IMR-90 (cell line): ENCODE data around the gene ATXN7L3. TPM values are rescaled to one million over a fixed set of nuclear protein-coding genes. Genes with fewer than 3 reads are reported as not detected.

ENCODE experiments used
- ATAC-seq: fragments of 200-7000 bp; cut with Tn5 transposase; 2 replicates; pipeline ENCODE4 v1.9.1; 2020; ENCODE audit warnings: low read depth, mild to moderate bottlenecking, moderate library complexity
- BruUV-seq: library from RNA; stranded (reverse); fragments of 400-500 nt; replicated peaks from 2 replicates; lab custom pipeline; 2021; lab: Mats Ljungman, UMichigan
- CTCF ChIA-PET: fragments of 300-600 bp; formaldehyde crosslinking; extraction: SDS; loops from one replicate; lab custom pipeline; 2021; ENCODE audit warnings: antibody characterized with exemption; lab: Yijun Ruan, JAX
- POLR2A ChIA-PET: fragments of 300-600 bp; sonication (Branson Sonifier 250); formaldehyde crosslinking; loops from one replicate; lab custom pipeline; 2022; ENCODE audit warnings: antibody characterized with exemption; ENCODE audit not compliant: unreplicated experiment; lab: Charles Lee
- DNase-seq: peaks from one replicate; pipeline ENCODE4 v3.0.0; 2013
- H2AFZ ChIP-seq: replicated peaks from 2 replicates; pipeline ENCODE3; 2013; ENCODE audit warnings: low read length, mild to moderate bottlenecking; ENCODE audit not compliant: poor library complexity
- H2AK5ac ChIP-seq: 2 replicates; pipeline ENCODE4 v1.6.1; 2013; ENCODE audit warnings: low read depth, low read length, inconsistent platforms
- H2AK9ac ChIP-seq: replicated peaks from 2 replicates; pipeline ENCODE3; 2013; ENCODE audit warnings: mild to moderate bottlenecking, low read depth, low read length, moderate library complexity; ENCODE audit not compliant: poor library complexity
- H2BK120ac ChIP-seq: 2 replicates; pipeline ENCODE4 v1.6.1; 2013; ENCODE audit warnings: low read depth, low read length, inconsistent platforms
- H2BK15ac ChIP-seq: 3 replicates; pipeline ENCODE4 v1.6.1; 2013; ENCODE audit warnings: low read depth, low read length, inconsistent platforms
- H2BK20ac ChIP-seq: 2 replicates; pipeline ENCODE4 v1.6.1; 2013; ENCODE audit warnings: low read depth, mild to moderate bottlenecking, inconsistent platforms, low read length, moderate library complexity
- H2BK5ac ChIP-seq: 2 replicates; pipeline ENCODE4 v1.6.1; 2013; ENCODE audit warnings: mild to moderate bottlenecking, low read depth, low read length, inconsistent platforms; ENCODE audit not compliant: poor library complexity, severe bottlenecking
- H3K14ac ChIP-seq: replicated peaks from 2 replicates; pipeline ENCODE4 v1.6.1; 2013; ENCODE audit warnings: low read depth, low read length, inconsistent platforms
- H3K18ac ChIP-seq: 2 replicates; pipeline ENCODE4 v1.6.1; 2013; ENCODE audit warnings: low read depth, low read length, control low read depth
- H3K23ac ChIP-seq: 2 replicates; pipeline ENCODE4 v1.6.1; 2013; ENCODE audit warnings: low read depth, low read length, inconsistent platforms
- H3K27ac ChIP-seq: 2 replicates; pipeline ENCODE4 v1.5.1; 2013; ENCODE audit warnings: mild to moderate bottlenecking, control low read depth, low read length; ENCODE audit not compliant: insufficient read depth
- H3K27me3 ChIP-seq: 2 replicates; pipeline ENCODE4 v1.6.1; 2013; ENCODE audit warnings: low read length; ENCODE audit not compliant: control insufficient read depth, insufficient read depth
- H3K36me3 ChIP-seq: 2 replicates; pipeline ENCODE4 v1.6.1; 2013; ENCODE audit warnings: low read length, mixed read lengths; ENCODE audit not compliant: control insufficient read depth, insufficient read depth
- H3K4ac ChIP-seq: 2 replicates; pipeline ENCODE4 v1.6.1; 2013; ENCODE audit warnings: low read depth, low read length, inconsistent platforms
- H3K4me1 ChIP-seq: 2 replicates; pipeline ENCODE4 v1.6.1; 2013; ENCODE audit warnings: low read length, mixed read lengths; ENCODE audit not compliant: control insufficient read depth, insufficient read depth
- H3K4me2 ChIP-seq: 2 replicates; pipeline ENCODE4 v1.6.1; 2013; ENCODE audit warnings: low read depth, mild to moderate bottlenecking, control low read depth, low read length, moderate library complexity
- H3K4me3 ChIP-seq: 2 replicates; pipeline ENCODE4 v1.5.1; 2013; ENCODE audit warnings: low read depth, mild to moderate bottlenecking, control low read depth, low read length, moderate library complexity; ENCODE audit not compliant: insufficient read depth
- H3K56ac ChIP-seq: 2 replicates; pipeline ENCODE4 v1.6.1; 2013; ENCODE audit warnings: low read length, inconsistent platforms; ENCODE audit not compliant: insufficient read depth; ENCODE audit errors: extremely low read depth
- H3K79me1 ChIP-seq, 2 experiments: 2 replicates each; pipeline ENCODE4 v1.6.1; 2013; ENCODE audit warnings: low read length in 2 of 2, inconsistent platforms in 1 of 2, low read depth in 1 of 2
- H3K9ac ChIP-seq: 2 replicates; pipeline ENCODE4 v1.6.1; 2013; ENCODE audit warnings: low read depth, low read length, control low read depth
- H3K9me1 ChIP-seq: 2 replicates; pipeline ENCODE4 v1.6.1; 2013; ENCODE audit warnings: low read length, inconsistent platforms; ENCODE audit not compliant: insufficient read depth
- H3K9me3 ChIP-seq: 2 replicates; pipeline ENCODE4 v1.6.1; 2013; ENCODE audit warnings: low read length; ENCODE audit not compliant: control insufficient read depth, insufficient read depth
- H4K20me1 ChIP-seq: 2 replicates; pipeline ENCODE4 v1.6.1; 2013; ENCODE audit warnings: low read length, inconsistent platforms; ENCODE audit not compliant: insufficient read depth
- H4K5ac ChIP-seq: 2 replicates; pipeline ENCODE4 v1.6.1; 2013; ENCODE audit warnings: mild to moderate bottlenecking, low read depth, low read length, control low read depth
- H4K8ac ChIP-seq, 2 experiments: 2 replicates each; pipeline ENCODE4 v1.6.1; 2013; ENCODE audit warnings: low read depth in 2 of 2, low read length in 2 of 2, control low read depth in 1 of 2, inconsistent platforms in 1 of 2
- H4K91ac ChIP-seq: 2 replicates; pipeline ENCODE4 v1.6.1; 2013; ENCODE audit warnings: low read depth, low read length, inconsistent platforms; ENCODE audit not compliant: insufficient read depth
- BHLHE40 ChIP-seq: fragments of 150-350 bp; IDR thresholded peaks from 2 replicates; pipeline ENCODE4 v1.6.1; 2016; ENCODE audit warnings: mild to moderate bottlenecking, low read depth, low read length
- CEBPB ChIP-seq: IDR thresholded peaks from 2 replicates; pipeline ENCODE4 v1.6.1; 2012; ENCODE audit warnings: low read depth, low read length, improper control_type of control experiment
- CHD1 ChIP-seq: IDR thresholded peaks from 2 replicates; pipeline ENCODE4 v1.6.1; 2012; ENCODE audit warnings: low read depth, low read length, improper control_type of control experiment
- CTCF ChIP-seq: conservative IDR thresholded peaks from 2 replicates; pipeline ENCODE4 v1.5.1; 2012; ENCODE audit warnings: mild to moderate bottlenecking, low read depth, low read length, improper control_type of control experiment
- ELK1 ChIP-seq: fragments of 150-350 bp; IDR thresholded peaks from 2 replicates; pipeline ENCODE4 v1.6.1; 2016; ENCODE audit warnings: low read depth, mild to moderate bottlenecking, low read length, moderate library complexity, borderline replicate concordance
- FOS ChIP-seq: fragments of 150-350 bp; IDR thresholded peaks from 2 replicates; pipeline ENCODE4 v1.6.1; 2016; ENCODE audit warnings: low read depth, low read length
- MAFK ChIP-seq: IDR thresholded peaks from 2 replicates; pipeline ENCODE4 v1.6.1; 2012; ENCODE audit warnings: low read depth, low read length, improper control_type of control experiment
- MAZ ChIP-seq: IDR thresholded peaks from 2 replicates; pipeline ENCODE4 v1.6.1; 2012; ENCODE audit warnings: low read depth, mild to moderate bottlenecking, low read length, improper control_type of control experiment, moderate library complexity, borderline replicate concordance
- MXI1 ChIP-seq: IDR thresholded peaks from 2 replicates; pipeline ENCODE4 v1.6.1; 2012; ENCODE audit warnings: low read depth, mild to moderate bottlenecking, low read length, moderate library complexity, borderline replicate concordance
- NFE2L2 ChIP-seq: fragments of 150-350 bp; IDR thresholded peaks from 2 replicates; pipeline ENCODE4 v1.6.1; 2016; ENCODE audit warnings: low read depth, mild to moderate bottlenecking, low read length
- POLR2A ChIP-seq: IDR thresholded peaks from 2 replicates; pipeline ENCODE4 v1.6.1; 2012; ENCODE audit warnings: mild to moderate bottlenecking, low read depth, low read length
- RAD21 ChIP-seq: IDR thresholded peaks from 2 replicates; pipeline ENCODE4 v1.6.1; 2012; ENCODE audit warnings: low read length, improper control_type of control experiment
- RCOR1 ChIP-seq: IDR thresholded peaks from 2 replicates; pipeline ENCODE4 v1.6.1; 2012; ENCODE audit warnings: mild to moderate bottlenecking, low read length, improper control_type of control experiment; ENCODE audit not compliant: insufficient replicate concordance
- RFX5 ChIP-seq: IDR thresholded peaks from 2 replicates; pipeline ENCODE4 v1.8.0; 2012; ENCODE audit warnings: low read depth, mild to moderate bottlenecking, low read length, moderate library complexity
- SMC3 ChIP-seq: fragments of 150-350 bp; IDR thresholded peaks from 2 replicates; pipeline ENCODE4 v1.6.1; 2016; ENCODE audit warnings: low read depth, mild to moderate bottlenecking, antibody characterized with exemption, low read length, moderate library complexity
- USF2 ChIP-seq: fragments of 150-350 bp; IDR thresholded peaks from 2 replicates; pipeline ENCODE4 v1.6.1; 2017; ENCODE audit warnings: mild to moderate bottlenecking, antibody characterized with exemption, low read length, low read depth
- WGBS, 2 experiments: methylation state at CpG; one replicate each; pipeline versions ENCODE4 v1.1.5 to v1.1.7; 2013; ENCODE audit warnings: missing lambda C conversion rate in 2 of 2; ENCODE audit not compliant: insufficient read length in 1 of 2; ENCODE audit errors: extremely low coverage in 2 of 2; 5-methylcytosine and 5-hydroxymethylcytosine counted together
- dilution Hi-C: fragments of 300-500 bp; cut with HindIII; formaldehyde crosslinking; loops from one replicate; pipeline ENCODE4 v1.14.3; 2018; ENCODE audit warnings: low sequenced_read_pairs; ENCODE audit not compliant: unreplicated experiment
- in situ Hi-C: fragments of 300-500 bp; cut with MboI; formaldehyde crosslinking; loops from 3 replicates; pipeline ENCODE4 v1.14.3; 2019; ENCODE audit warnings: low sequenced_read_pairs, inconsistent platforms, mixed read lengths
- intact Hi-C: fragments of 100-400 bp; cut with micrococcal nuclease; formaldehyde crosslinking; loops from 2 replicates; pipeline ENCODE4 v1.10.0; 2022
- polyA plus RNA-seq, 3 experiments: library from polyadenylated mRNA; depleted of rRNA; stranded (reverse); fragments of >200 nt; gene quantifications; 2 replicates each; pipeline ENCODE4 v1.2.3, GENCODE V29; 2012; ENCODE audit warnings: low replicate concordance in 1 of 3
- total RNA-seq: library from RNA; depleted of rRNA; stranded (reverse); fragments of >200 nt; gene quantifications from 2 replicates; pipeline ENCODE4 v1.2.3, GENCODE V29; 2012

The ATXN7L3 gene
- total and polyA plus RNA-seq, 2 of the 4 experiments (the other 2 are of a cell fraction), result 17.2 to 40.9 TPM

- ATAC-seq (no peak), DNase-seq (no peak)
- Histone ChIP-seq H4K5ac (no peak overlapping the region), H3K9me3 (no peaks in the 10 kb centered on the region), H3K36me3 (peaks cover 26% of the 10 kb centered on the region), H3K4me2 (no peak overlapping the region), H2AFZ (no peak overlapping the region), H3K4me3 (no peak overlapping the region), H4K91ac (no peak overlapping the region), H2AK9ac (no peak overlapping the region), H3K27ac (no peak overlapping the region), H2AK5ac (no peak overlapping the region), H3K18ac (no peak overlapping the region), H3K9me1 (no peaks in the 10 kb centered on the region), H2BK15ac (no peak overlapping the region), H2BK5ac (no peak overlapping the region), H3K79me1 (peaks cover 10 to 28% of the 10 kb centered on the region in 2 experiments), H4K20me1 (peaks cover 3% of the 10 kb centered on the region), H3K14ac (no peak overlapping the region), H3K56ac (no peak overlapping the region), H3K4me1 (no peaks in the 10 kb centered on the region), H2BK20ac (no peak overlapping the region), H3K27me3 (no peaks in the 10 kb centered on the region), H3K4ac (no peak overlapping the region), H4K8ac (no peak overlapping the region), H3K23ac (no peak overlapping the region), H3K9ac (no peak overlapping the region), H2BK120ac (no peak overlapping the region)
- intact Hi-C loops (no loop called here), dilution Hi-C loops (no loop called here), in situ Hi-C loops (no loop called here)
- 94% methylated on average over 9 of the region's 14 CpGs; no CpG with 5 or more reads in 1 of the 2 experiments for WGBS, 2 experiments
- no TSS peak for BruUV-seq
- CTCF ChIA-PET, result no interaction called here
- TF ChIP-seq NFE2L2, result no peak
- no peak for TF ChIP-seq CHD1
- no peak for TF ChIP-seq RFX5
- no peak for TF ChIP-seq MAZ
- no peak for TF ChIP-seq RAD21
- no peak for TF ChIP-seq FOS
- no peak for TF ChIP-seq BHLHE40
- no peak for TF ChIP-seq CEBPB
- no peak for TF ChIP-seq USF2
- no peak for TF ChIP-seq RCOR1
- TF ChIP-seq ELK1, result no peak
- TF ChIP-seq MXI1, result no peak
- TF ChIP-seq CTCF, result no peak
- no peak for TF ChIP-seq SMC3
- TF ChIP-seq MAFK, result no peak
- TF ChIP-seq POLR2A, result no peak
- POLR2A ChIA-PET, result no interaction called here
Measured at GRCh38 chr17:44178133-44178532, 21.6 kb downstream of the ATXN7L3 start.
